Left ventricle myocardium inferior (tissue), 1 donor: ENCODE results near the gene CRADD. TPM values are rescaled to one million over a fixed set of nuclear protein-coding genes. Genes with fewer than 3 reads are reported as not detected.

Source experiments
- DNase-seq: peaks from one replicate; pipeline ENCODE4 v3.0.0-alpha.2; 2020
- H3K27ac ChIP-seq: fragments of 200-600 bp; replicated peaks from 2 replicates; pipeline ENCODE4 v1.8.0; 2021
- H3K27me3 ChIP-seq: fragments of 200-600 bp; 2 replicates; pipeline ENCODE4 v1.8.0; 2021; ENCODE audit warnings: low read depth
- H3K36me3 ChIP-seq: fragments of 200-600 bp; 2 replicates; pipeline ENCODE4 v1.8.0; 2021
- H3K4me1 ChIP-seq: fragments of 200-600 bp; 2 replicates; pipeline ENCODE4 v1.8.0; 2021
- H3K4me3 ChIP-seq: fragments of 200-600 bp; 2 replicates; pipeline ENCODE4 v1.8.0; 2021; ENCODE audit warnings: mild to moderate bottlenecking, moderate library complexity
- H3K9me3 ChIP-seq: fragments of 200-600 bp; replicated peaks from 2 replicates; pipeline ENCODE4 v1.8.0; 2021
- CTCF ChIP-seq: fragments of 200-600 bp; IDR thresholded peaks from 2 replicates; pipeline ENCODE4 v1.8.0; 2021; ENCODE audit warnings: antibody characterized with exemption, mild to moderate bottlenecking, borderline replicate concordance
- intact Hi-C: fragments of 100-400 bp; cut with micrococcal nuclease; formaldehyde crosslinking; loops from one replicate; pipeline ENCODE4 v1.11.0; 2022
- total RNA-seq: library from RNA; stranded (reverse); fragmentation: NEBNext Ultra II Directional; extraction: Animal tissue kit (Norgen Biotek cat#: 25700); gene quantifications from one replicate; pipeline ENCODE4 v1.2.1, GENCODE V29; 2021
- donor health status: DM: no; HTN: yes; CAD: no; lungs with severe emphysema.

The CRADD gene
- total RNA-seq, 1 donor from 2014 or later: 46.4 TPM

- H3K27me3 ChIP-seq: no peaks in the 10 kb centered on the region
- no peak overlapping the region for H3K27ac ChIP-seq
- no peaks in the 10 kb centered on the region for H3K4me1 ChIP-seq
- no peak overlapping the region for H3K4me3 ChIP-seq
- no peak for DNase-seq
- intact Hi-C loops: no loop called here
- no peak for TF ChIP-seq CTCF
- peaks cover 20% of the 10 kb centered on the region for H3K9me3 ChIP-seq
- H3K36me3 ChIP-seq: peaks cover 13% of the 10 kb centered on the region
These were observed 262.6 kb downstream of the CRADD start for GRCh38 chr12:93939641-93940325.

GRCh38 chr12:93943780-93944179, 266.6 kb downstream of the CRADD start:
- Histone ChIP-seq H3K27me3 (no peaks in the 10 kb centered on the region), H3K4me1 (no peaks in the 10 kb centered on the region), H3K36me3 (no peaks in the 10 kb centered on the region), H3K9me3 (no peaks in the 10 kb centered on the region), H3K4me3 (no peak overlapping the region), H3K27ac (no peak overlapping the region)
- intact Hi-C loops: no loop called here
- no peak for DNase-seq
- TF ChIP-seq CTCF: no peak

GRCh38 chr12:93944201-93944600, 267.0 kb downstream of the CRADD start:
- no peaks in the 10 kb centered on the region for H3K4me1 ChIP-seq
- no peak for TF ChIP-seq CTCF

More at GRCh38 chr12:93944201-93944600, 267.0 kb downstream of the CRADD start:
- H3K4me3 ChIP-seq: no peak overlapping the region
- DNase-seq: no peak
- H3K9me3 ChIP-seq: peaks cover 3% of the 10 kb centered on the region
- no peaks in the 10 kb centered on the region for H3K27me3 ChIP-seq
- H3K36me3 ChIP-seq: no peaks in the 10 kb centered on the region
- intact Hi-C loops: no loop called here
- no peak overlapping the region for H3K27ac ChIP-seq

Other genes with a start within 250 kb of the CRADD start
- gene UBE2N, start 235.4 kb upstream of the CRADD start, total RNA-seq: 86.3 TPM
- gene MRPL42, start 209.9 kb upstream of the CRADD start, total RNA-seq: 47.0 TPM
- 16.6 TPM for gene SOCS2, start 104.7 kb upstream of the CRADD start, total RNA-seq